NK-92 (cell line): Measurements from ENCODE around the gene RGS19.

Experiments used
- DNase-seq: peaks from one replicate; lab custom pipeline; 2025; ENCODE audit not compliant: unreplicated experiment; lab: John Stamatoyannopoulos, UW

The RGS19 gene

GRCh38 chr20:64037498-64038213 lies 41.7 kb downstream of the RGS19 start:
- DNase-seq: no peak

GRCh38 chr20:64037199-64037497 lies 42.2 kb downstream of the RGS19 start:
- DNase-seq: no peak

- no peak for DNase-seq
These were observed 42.7 kb downstream of the RGS19 start for GRCh38 chr20:64036346-64037198.

- no peak for DNase-seq
These were observed 43.4 kb downstream of the RGS19 start, which contains the start of gene C20orf204 for GRCh38 chr20:64035933-64036345. C20orf204 (plus strand) TSS chr20:64036182; CDS start chr20:64036324, 142 bp downstream.

GRCh38 chr20:64035066-64035932 lies 44.0 kb downstream of the RGS19 start:
- no peak for DNase-seq

GRCh38 chr20:64033981-64034493 lies 45.3 kb downstream of the RGS19 start:
- DNase-seq: no peak

GRCh38 chr20:64032706-64033624 lies 46.4 kb downstream of the RGS19 start:
- DNase-seq: no peak

- no peak for DNase-seq
These were observed 47.5 kb downstream of the RGS19 start for GRCh38 chr20:64031822-64032314.

- DNase-seq: no peak
These were observed 48.8 kb downstream of the RGS19 start for GRCh38 chr20:64030371-64031134.

GRCh38 chr20:64029293-64030117 lies 49.8 kb downstream of the RGS19 start:
- DNase-seq: no peak

- no peak for DNase-seq
These were observed 51.2 kb downstream of the RGS19 start for GRCh38 chr20:64027981-64028685.

GRCh38 chr20:64025826-64026412 lies 53.4 kb downstream of the RGS19 start:
- no peak for DNase-seq

- DNase-seq: no peak
These were observed 54.1 kb downstream of the RGS19 start for GRCh38 chr20:64025101-64025825.

- no peak for DNase-seq
These were observed 55.0 kb downstream of the RGS19 start for GRCh38 chr20:64024141-64024990.

- no peak for DNase-seq
These were observed 55.8 kb downstream of the RGS19 start for GRCh38 chr20:64023361-64024140.
